Immature natural killer cell (primary cell): Measurements from ENCODE around the gene KCTD5. TPM values are rescaled to one million over a fixed set of nuclear protein-coding genes. Genes with fewer than 3 reads are reported as not detected.
"Not testable (repeated sequence)": the region's sequence is repeated elsewhere in the genome, so short reads cannot be mapped to it uniquely, and the experiment has no call there.

Source experiments
- DNase-seq, 3 donors: peaks; one replicate each; pipeline ENCODE4 v3.0.0; 2022; ENCODE audit warnings: mixed read lengths in 1 of 3
- H3K27ac Mint-ChIP-seq, 6 donors: one replicate each; pipeline ENCODE4 v1.8.0; 2020; ENCODE audit warnings: mixed read lengths in 6 of 6, mild to moderate bottlenecking in 5 of 6, inconsistent platforms in 4 of 6, moderate library complexity in 3 of 6
- H3K27me3 Mint-ChIP-seq, 3 donors: one replicate each; pipeline ENCODE4 v1.8.0; 2020 to 2021; ENCODE audit warnings: low read depth in 3 of 3, mild to moderate bottlenecking in 3 of 3, mixed read lengths in 3 of 3, moderate library complexity in 3 of 3, inconsistent platforms in 1 of 3
- H3K36me3 Mint-ChIP-seq, 3 donors: one replicate each; pipeline ENCODE4 v1.8.0; 2020; ENCODE audit warnings: mixed read lengths in 3 of 3, inconsistent platforms in 2 of 3, mild to moderate bottlenecking in 2 of 3
- H3K4me1 Mint-ChIP-seq, 2 donors: one replicate each; pipeline ENCODE4 v1.8.0; 2020; ENCODE audit warnings: inconsistent platforms in 2 of 2, mild to moderate bottlenecking in 2 of 2, mixed read lengths in 2 of 2, moderate library complexity in 1 of 2
- H3K4me3 Mint-ChIP-seq, 5 donors: one replicate each; pipeline ENCODE4 v1.8.0; 2020; ENCODE audit warnings: mild to moderate bottlenecking in 5 of 5, mixed read lengths in 5 of 5, inconsistent platforms in 3 of 5, moderate library complexity in 3 of 5
- H3K9me3 Mint-ChIP-seq, 6 donors: one replicate each; pipeline ENCODE4 v1.8.0; 2020; ENCODE audit warnings: mild to moderate bottlenecking in 6 of 6, mixed read lengths in 6 of 6, inconsistent platforms in 4 of 6, moderate library complexity in 3 of 6
- polyA plus RNA-seq, 3 donors: library from polyadenylated mRNA; unstranded; fragments of 300-500 nt; fragmentation: Illumina TruSeq; gene quantifications; one replicate each; pipeline ENCODE4 v1.2.3, GENCODE V29; 2021

Gene KCTD5
- polyA plus RNA-seq, 3 donors from 2014 or later = 22.2 to 38.9 (median 25.9) TPM

- not testable (repeated sequence) for H3K27ac Mint-ChIP-seq
Observed at GRCh38 chr16:2679902-2680301, 2.4 kb upstream of the KCTD5 start.

GRCh38 chr16:2680360-2680759 lies 2.0 kb upstream of the KCTD5 start:
- DNase-seq, H3K27me3 Mint-ChIP-seq, H3K27ac Mint-ChIP-seq, H3K9me3 Mint-ChIP-seq, H3K36me3 Mint-ChIP-seq: not testable (repeated sequence)
- Mint-ChIP-seq H3K4me3 (peak overlapping the region in 1 of 5 donors; percentile 15), H3K4me1 (peaks cover 18 to 22% of the 10 kb centered on the region in 2 donors)

More at GRCh38 chr16:2679902-2680301, 2.4 kb upstream of the KCTD5 start:
- not testable (repeated sequence) for H3K27me3 Mint-ChIP-seq, H3K9me3 Mint-ChIP-seq, H3K4me3 Mint-ChIP-seq, H3K36me3 Mint-ChIP-seq, DNase-seq
- H3K4me1 Mint-ChIP-seq = peaks cover 17 to 21% of the 10 kb centered on the region in 2 donors

GRCh38 chr16:2683041-2683440 lies 718 bp downstream of the KCTD5 start:
- not testable (repeated sequence) for H3K9me3 Mint-ChIP-seq, DNase-seq, H3K27me3 Mint-ChIP-seq, H3K36me3 Mint-ChIP-seq
- Mint-ChIP-seq H3K4me3 (peak overlapping the region; percentile 87 to 97 (median 94)), H3K4me1 (peaks cover 34 to 39% of the 10 kb centered on the region in 2 donors), H3K27ac (peak overlapping the region; percentile 55 to 87 (median 80))

GRCh38 chr16:2686075-2686474 lies 3.8 kb downstream of the KCTD5 start:
- H3K27me3 Mint-ChIP-seq, H3K27ac Mint-ChIP-seq, H3K4me3 Mint-ChIP-seq, DNase-seq, H3K9me3 Mint-ChIP-seq, H3K36me3 Mint-ChIP-seq: not testable (repeated sequence)
- H3K4me1 Mint-ChIP-seq = peaks cover 46 to 48% of the 10 kb centered on the region in 2 donors

GRCh38 chr16:2686912-2687507 lies 4.7 kb downstream of the KCTD5 start:
- Mint-ChIP-seq H3K9me3 (no peaks in the 10 kb centered on the region), H3K36me3 (no peaks in the 10 kb centered on the region), H3K27me3 (peaks cover under 1 to 4% (median 3%) of the 10 kb centered on the region in 3 donors), H3K27ac (peak overlapping the region; percentile 88 to 96 (median 93)), H3K4me3 (peak overlapping the region; percentile 79 to 86 (median 83)), H3K4me1 (peaks cover 41 to 46% of the 10 kb centered on the region in 2 donors)
- peak; percentile 49 to 63 (median 61) for DNase-seq

- H3K27me3 Mint-ChIP-seq = peaks cover 0 to 2% (median 1%) of the 10 kb centered on the region in 3 donors
- H3K4me3 Mint-ChIP-seq = peak overlapping the region; percentile 79 to 86 (median 83)
- no peaks in the 10 kb centered on the region for H3K36me3 Mint-ChIP-seq
- H3K27ac Mint-ChIP-seq = peak overlapping the region; percentile 88 to 96 (median 93)
- no peaks in the 10 kb centered on the region for H3K9me3 Mint-ChIP-seq
- peaks cover 40 to 42% of the 10 kb centered on the region in 2 donors for H3K4me1 Mint-ChIP-seq
- DNase-seq = no peak
Observed at GRCh38 chr16:2687531-2688308, 5.4 kb downstream of the KCTD5 start.

- peaks cover 38 to 44% of the 10 kb centered on the region in 2 donors for H3K4me1 Mint-ChIP-seq
- DNase-seq, H3K27ac Mint-ChIP-seq, H3K4me3 Mint-ChIP-seq, H3K27me3 Mint-ChIP-seq, H3K36me3 Mint-ChIP-seq, H3K9me3 Mint-ChIP-seq: not testable (repeated sequence)
Observed at GRCh38 chr16:2689422-2689821, 7.1 kb downstream of the KCTD5 start.

GRCh38 chr16:2689968-2690801 lies 7.9 kb downstream of the KCTD5 start:
- Mint-ChIP-seq H3K27me3 (peaks cover 0 to 2% (median 1%) of the 10 kb centered on the region in 3 donors), H3K9me3 (no peaks in the 10 kb centered on the region), H3K4me3 (no peak overlapping the region), H3K4me1 (peaks cover 34 to 39% of the 10 kb centered on the region in 2 donors), H3K27ac (peak overlapping the region in 5 of 6 donors; percentile 7 to 62 (median 41)), H3K36me3 (no peaks in the 10 kb centered on the region)
- DNase-seq = no peak

- Mint-ChIP-seq H3K36me3 (no peaks in the 10 kb centered on the region), H3K27me3 (peaks cover 0 to 2% (median 1%) of the 10 kb centered on the region in 3 donors), H3K4me1 (peaks cover 33 to 39% of the 10 kb centered on the region in 2 donors), H3K9me3 (no peaks in the 10 kb centered on the region), H3K4me3 (no peak overlapping the region), H3K27ac (peak overlapping the region in 5 of 6 donors; percentile 7 to 67 (median 62))
- DNase-seq = no peak
Observed at GRCh38 chr16:2690852-2691251, 8.5 kb downstream of the KCTD5 start.

- peaks cover 0 to 2% (median 1%) of the 10 kb centered on the region in 3 donors for H3K27me3 Mint-ChIP-seq
- no peak for DNase-seq
- no peak overlapping the region for H3K4me3 Mint-ChIP-seq
- H3K9me3 Mint-ChIP-seq = no peaks in the 10 kb centered on the region
- H3K27ac Mint-ChIP-seq = no peak overlapping the region
- H3K36me3 Mint-ChIP-seq = peaks cover 0 to under 1% (median 0%) of the 10 kb centered on the region in 3 donors
- H3K4me1 Mint-ChIP-seq = peaks cover 31 to 37% of the 10 kb centered on the region in 2 donors
Observed at GRCh38 chr16:2691491-2692248, 9.3 kb downstream of the KCTD5 start.

- peaks cover 0 to 6% (median 4%) of the 10 kb centered on the region in 3 donors for H3K36me3 Mint-ChIP-seq
- no peak overlapping the region for H3K27ac Mint-ChIP-seq
- no peak overlapping the region for H3K4me3 Mint-ChIP-seq
- H3K27me3 Mint-ChIP-seq = peaks cover 1 to 2% (median 2%) of the 10 kb centered on the region in 3 donors
- DNase-seq = no peak
- H3K4me1 Mint-ChIP-seq = peaks cover 24 to 33% of the 10 kb centered on the region in 2 donors
- no peaks in the 10 kb centered on the region for H3K9me3 Mint-ChIP-seq
Observed at GRCh38 chr16:2692251-2692947, 10.1 kb downstream of the KCTD5 start.

- H3K4me1 Mint-ChIP-seq = peaks cover 17 to 26% of the 10 kb centered on the region in 2 donors
- peak overlapping the region in 1 of 5 donors; percentile 27 for H3K4me3 Mint-ChIP-seq
- DNase-seq = peak in 2 of 3 donors; percentile 8 to 31
- H3K36me3 Mint-ChIP-seq = peaks cover 0 to 6% (median 4%) of the 10 kb centered on the region in 3 donors
- H3K27me3 Mint-ChIP-seq = peaks cover 2% of the 10 kb centered on the region in 3 donors
- peak overlapping the region in 1 of 6 donors; percentile 68 for H3K27ac Mint-ChIP-seq
- H3K9me3 Mint-ChIP-seq = no peaks in the 10 kb centered on the region
Observed at GRCh38 chr16:2692948-2693651, 10.8 kb downstream of the KCTD5 start.
